HepG2 (cell line): ENCODE measurements around the gene SYPL2. TPM values are rescaled to one million over a fixed set of nuclear protein-coding genes. Genes with fewer than 3 reads are reported as not detected.

ENCODE experiments used
- ATAC-seq: fragments of 200-7000 bp; cut with Tn5 transposase; 3 replicates; pipeline ENCODE4 v1.9.1; 2020; ENCODE audit warnings: mild to moderate bottlenecking, moderate library complexity
- BruUV-seq: library from RNA; stranded (reverse); fragments of 400-500 nt; replicated peaks from 2 replicates; lab custom pipeline; 2021; lab: Mats Ljungman, UMichigan
- CTCF ChIA-PET: fragments of 300-600 bp; formaldehyde crosslinking; extraction: SDS; loops from one replicate; lab custom pipeline; 2021; ENCODE audit warnings: low total read pairs, inconsistent platforms, low intra/inter-chr PET ratio; lab: Yijun Ruan, JAX
- POLR2A ChIA-PET: fragments of 350-600 bp; sonication (Branson Sonifier 250); formaldehyde crosslinking; loops from one replicate; lab custom pipeline; 2020; ENCODE audit warnings: antibody characterized with exemption, inconsistent platforms; lab: Yijun Ruan, JAX
- DNase-seq: peaks from one replicate; pipeline ENCODE4 v3.0.0-alpha.2; 2015; ENCODE audit warnings: low spot score
- FAIRE-seq: peaks from 3 replicates; lab custom pipeline; 2011; peaks lifted over from hg19 to GRCh38; lab: Jason Lieb, UNC
- H2AFZ ChIP-seq: one replicate; pipeline ENCODE4 v1.6.1; 2011; ENCODE audit warnings: low read length, inconsistent platforms
- H3K27ac ChIP-seq: fragments of 300-600 bp; 3 replicates; pipeline ENCODE4 v1.8.0; 2011; ENCODE audit warnings: mixed run types, mild to moderate bottlenecking, mixed read lengths, low read length, inconsistent platforms; ENCODE audit not compliant: insufficient read depth; ENCODE audit errors: extremely low read length
- H3K27me3 ChIP-seq, 2 experiments: fragments of 200-600 bp in 1 of 2; 2 replicates in 1 of 2; 3 replicates in 1 of 2; pipeline versions ENCODE4 v1.6.0 to v1.8.0; 2011; ENCODE audit warnings: low read length in 2 of 2, mild to moderate bottlenecking in 2 of 2, moderate library complexity in 2 of 2, inconsistent platforms in 1 of 2; ENCODE audit not compliant: insufficient read depth in 2 of 2, control insufficient read depth in 1 of 2
- H3K36me3 ChIP-seq, 2 experiments: fragments of 200-600 bp in 1 of 2; replicated peaks in 1 of 2; 2 replicates in 1 of 2; 3 replicates in 1 of 2; pipeline versions ENCODE4 v1.5.1 to v1.8.0; 2011; ENCODE audit warnings: low read length in 2 of 2, inconsistent platforms in 1 of 2; ENCODE audit not compliant: insufficient read depth in 2 of 2, control insufficient read depth in 1 of 2
- H3K4me1 ChIP-seq: 2 replicates; pipeline ENCODE4 v1.5.1; 2012; ENCODE audit warnings: low read length, inconsistent platforms; ENCODE audit not compliant: insufficient read depth
- H3K4me2 ChIP-seq: 2 replicates; pipeline ENCODE4 v1.6.0; 2011; ENCODE audit warnings: low read depth, low read length, inconsistent platforms
- H3K4me3 ChIP-seq, 3 experiments: fragments of 200-600 bp in 1 of 3; sonication (generic), shearing (Covaris generic) in 1 of 3; replicated peaks in 1 of 3; 2 replicates each; pipeline ENCODE4 v1.5.1; 2011 to 2016; ENCODE audit warnings: low read length in 3 of 3, inconsistent platforms in 2 of 3, low read depth in 2 of 3, mild to moderate bottlenecking in 2 of 3, control low read depth in 1 of 3, mixed read lengths in 1 of 3; ENCODE audit not compliant: insufficient read depth in 1 of 3
- H3K79me2 ChIP-seq: one replicate; pipeline ENCODE4 v1.6.1; 2011; ENCODE audit warnings: low read length, inconsistent platforms; ENCODE audit not compliant: insufficient read depth
- H3K9ac ChIP-seq: 2 replicates; pipeline ENCODE4 v1.6.0; 2011; ENCODE audit warnings: mild to moderate bottlenecking, low read depth, low read length, inconsistent platforms; ENCODE audit not compliant: insufficient read depth
- H3K9me3 ChIP-seq: 2 replicates; pipeline ENCODE4 v1.5.1; 2012; ENCODE audit warnings: mild to moderate bottlenecking, low read length
- H4K20me1 ChIP-seq: 2 replicates; pipeline ENCODE4 v1.6.0; 2011; ENCODE audit warnings: inconsistent platforms, mild to moderate bottlenecking, low read length, moderate library complexity; ENCODE audit not compliant: insufficient read depth
- ATF7-NPFF ChIP-seq: sonication (generic); formaldehyde crosslinking; IDR thresholded peaks from 2 replicates; pipeline ENCODE4 v1.8.1; 2023; ENCODE audit warnings: mild to moderate bottlenecking, low read depth, missing genetic modification reagents, moderate library complexity
- BCL6 ChIP-seq: IDR thresholded peaks from 2 replicates; pipeline ENCODE4 v1.6.1; 2016; ENCODE audit warnings: missing genetic modification reagents, missing compliant biosample characterization
- EED ChIP-seq: sonication (generic); formaldehyde crosslinking; IDR thresholded peaks from 2 replicates; pipeline ENCODE4 v1.5.0; 2020; ENCODE audit warnings: mild to moderate bottlenecking, missing genetic modification reagents
- FLYWCH1 ChIP-seq: sonication (generic); formaldehyde crosslinking; IDR thresholded peaks from 2 replicates; pipeline ENCODE4 v1.8.1; 2023; ENCODE audit warnings: mild to moderate bottlenecking, missing genetic modification reagents
- NR2F1 ChIP-seq, 2 experiments: fragments of 450-650 bp in 1 of 2; formaldehyde crosslinking in 1 of 2; IDR thresholded peaks; 2 replicates each; pipeline versions ENCODE4 v1.5.0 to v1.6.1; 2016 to 2020; ENCODE audit warnings: mild to moderate bottlenecking in 1 of 2, missing compliant biosample characterization in 1 of 2, missing genetic modification reagents in 1 of 2, moderate library complexity in 1 of 2
- PHF20 ChIP-seq: sonication (generic); formaldehyde crosslinking; IDR thresholded peaks from 2 replicates; pipeline ENCODE4 v1.5.0; 2020; ENCODE audit warnings: mild to moderate bottlenecking, missing genetic modification reagents
- RARA ChIP-seq: IDR thresholded peaks from 2 replicates; pipeline ENCODE4 v1.6.1; 2016; ENCODE audit warnings: missing genetic modification reagents, missing compliant biosample characterization
- RORA ChIP-seq: sonication (generic); formaldehyde crosslinking; IDR thresholded peaks from 2 replicates; pipeline ENCODE4 v1.5.0; 2020; ENCODE audit warnings: mild to moderate bottlenecking, missing genetic modification reagents, moderate library complexity
- SATB2 ChIP-seq: sonication (generic); formaldehyde crosslinking; IDR thresholded peaks from 2 replicates; pipeline ENCODE4 v1.5.0; 2020; ENCODE audit warnings: missing genetic modification reagents
- ZMAT3 ChIP-seq: sonication (generic); formaldehyde crosslinking; conservative IDR thresholded peaks from 2 replicates; pipeline ENCODE4 v1.7.0; 2021; ENCODE audit warnings: missing genetic modification reagents
- ZSCAN9 ChIP-seq: IDR thresholded peaks from 2 replicates; pipeline ENCODE4 v1.6.1; 2016; ENCODE audit warnings: borderline replicate concordance
- WGBS: methylation state at CpG from one replicate; pipeline ENCODE4 v1.1.6; 2017; ENCODE audit warnings: low lambda C conversion rate; 5-methylcytosine and 5-hydroxymethylcytosine counted together
- in situ Hi-C: cut with HindIII; loops from 2 replicates; pipeline ENCODE4 v1.10.0; 2017; ENCODE audit warnings: low pct_unique_long_range_greater_than_20kb; ENCODE audit not compliant: extremely low pct_ligation_motif_present
- intact Hi-C: fragments of 100-400 bp; cut with micrococcal nuclease; formaldehyde crosslinking; loops from one replicate; pipeline ENCODE4 v1.10.0; 2022; ENCODE audit not compliant: unreplicated experiment
- polyA plus RNA-seq, 8 experiments: library from polyadenylated mRNA; depleted of rRNA in 3 of 8; stranded (reverse) in 7 of 8; unstranded in 1 of 8; fragments of >200 nt; fragmentation: Illumina TruSeq in 4 of 8; extraction: Trizol in 4 of 8; gene quantifications; 2 replicates each; pipeline versions ENCODE4 v1.2.1 to v1.2.3, GENCODE V29; 2011 to 2016; ENCODE audit warnings: low read depth in 4 of 8, missing spikeins in 1 of 8, mixed read lengths in 1 of 8; ENCODE audit not compliant: insufficient read depth in 1 of 8
- total RNA-seq, 5 experiments: library from RNA; depleted of rRNA; stranded (reverse); fragments of >200 nt; fragmentation: Illumina TruSeq; extraction: Trizol; gene quantifications; 2 replicates each; pipeline ENCODE4 v1.2.3, GENCODE V29; 2016; ENCODE audit warnings: low read depth in 1 of 5
- TF ChIP-seq, protein P1 (sequence below): sonication (generic); formaldehyde crosslinking; IDR thresholded peaks from 2 replicates; pipeline ENCODE4 v1.4.0; 2020; ENCODE audit warnings: mild to moderate bottlenecking, missing genetic modification reagents

SYPL2 gene
- total and polyA plus RNA-seq, 2 of the 13 experiments (the other 11 are each of a cell fraction or from before 2014, with no cell fraction given), result 0.17 to 0.24 TPM

DNA sequence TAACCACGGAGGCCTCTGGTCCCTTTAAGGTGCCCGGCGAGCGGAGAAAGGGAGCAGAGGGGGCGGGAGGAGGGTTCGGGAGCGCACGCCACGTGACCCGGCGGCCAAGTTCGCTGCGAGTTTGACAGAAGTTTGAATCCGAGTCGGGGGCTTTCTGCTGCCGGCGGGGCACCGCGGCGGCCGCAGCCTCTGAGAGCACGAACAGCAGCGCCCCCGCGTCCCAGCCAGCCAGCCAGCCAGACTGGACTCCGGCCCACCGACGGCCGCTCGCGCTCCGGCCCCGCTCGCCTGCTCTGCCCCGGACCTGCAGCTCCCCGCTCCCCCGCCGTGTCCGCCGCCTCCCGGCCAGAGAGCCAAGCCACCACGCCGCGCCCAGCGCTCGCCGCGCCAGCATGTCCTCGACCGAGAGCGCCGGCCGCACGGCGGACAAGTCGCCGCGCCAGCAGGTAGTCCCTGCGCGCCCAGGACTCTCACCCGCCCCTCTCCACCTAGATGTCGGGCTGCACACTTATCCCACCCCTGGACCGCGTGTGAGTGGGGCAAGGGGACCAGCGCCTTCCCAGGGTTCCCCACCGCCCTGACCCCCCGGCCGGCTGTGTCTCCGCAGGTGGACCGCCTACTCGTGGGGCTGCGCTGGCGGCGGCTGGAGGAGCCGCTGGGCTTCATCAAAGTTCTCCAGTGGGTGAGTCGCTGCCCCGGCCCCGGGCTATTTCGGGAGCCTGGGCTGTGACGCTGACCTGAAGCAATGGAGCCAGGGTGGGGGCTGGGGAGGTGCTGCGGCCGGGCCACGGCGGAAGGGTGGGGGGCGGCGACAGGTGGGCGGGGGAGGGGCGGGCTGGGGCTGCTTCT, at the start of gene SYPL2 (continued):
- TF ChIP-seq BCL6 (CRISPR knock-in tag) (no peak), NR2F1 (CRISPR knock-in tag; IDR thresholded peaks at IDR 0.05) (no peak), PHF20 (CRISPR knock-in tag) (no peak), ATF7-NPFF (CRISPR knock-in tag) (peak; percentile 50; the same call in 1 of the 2 replicates)

DNA sequence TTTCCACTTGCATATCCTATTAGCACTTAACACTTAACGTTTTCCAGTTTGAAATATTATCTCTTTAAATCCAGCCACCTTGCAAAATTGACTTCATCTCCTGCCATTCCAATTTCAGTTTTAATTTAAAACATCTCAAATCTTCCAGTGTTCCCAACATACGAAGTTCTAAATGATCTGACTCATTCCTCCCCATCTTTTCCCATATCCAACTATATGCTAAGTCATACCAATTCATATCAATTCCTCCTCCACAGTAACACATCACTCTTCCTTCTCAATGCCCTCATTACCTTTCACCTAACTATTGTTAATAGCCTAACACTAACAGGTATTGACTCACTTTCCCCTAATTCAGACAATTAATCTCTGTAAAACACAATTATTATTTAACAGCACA, 42.8 kb upstream of the SYPL2 start:
- Histone ChIP-seq H3K4me3 (no peak overlapping the region; a peak in 1 of 6 replicates), H4K20me1 (peaks cover 14% of the 10 kb centered on the region)
- no peak for TF ChIP-seq RARA (CRISPR knock-in tag)
- TF ChIP-seq, protein P1, sequence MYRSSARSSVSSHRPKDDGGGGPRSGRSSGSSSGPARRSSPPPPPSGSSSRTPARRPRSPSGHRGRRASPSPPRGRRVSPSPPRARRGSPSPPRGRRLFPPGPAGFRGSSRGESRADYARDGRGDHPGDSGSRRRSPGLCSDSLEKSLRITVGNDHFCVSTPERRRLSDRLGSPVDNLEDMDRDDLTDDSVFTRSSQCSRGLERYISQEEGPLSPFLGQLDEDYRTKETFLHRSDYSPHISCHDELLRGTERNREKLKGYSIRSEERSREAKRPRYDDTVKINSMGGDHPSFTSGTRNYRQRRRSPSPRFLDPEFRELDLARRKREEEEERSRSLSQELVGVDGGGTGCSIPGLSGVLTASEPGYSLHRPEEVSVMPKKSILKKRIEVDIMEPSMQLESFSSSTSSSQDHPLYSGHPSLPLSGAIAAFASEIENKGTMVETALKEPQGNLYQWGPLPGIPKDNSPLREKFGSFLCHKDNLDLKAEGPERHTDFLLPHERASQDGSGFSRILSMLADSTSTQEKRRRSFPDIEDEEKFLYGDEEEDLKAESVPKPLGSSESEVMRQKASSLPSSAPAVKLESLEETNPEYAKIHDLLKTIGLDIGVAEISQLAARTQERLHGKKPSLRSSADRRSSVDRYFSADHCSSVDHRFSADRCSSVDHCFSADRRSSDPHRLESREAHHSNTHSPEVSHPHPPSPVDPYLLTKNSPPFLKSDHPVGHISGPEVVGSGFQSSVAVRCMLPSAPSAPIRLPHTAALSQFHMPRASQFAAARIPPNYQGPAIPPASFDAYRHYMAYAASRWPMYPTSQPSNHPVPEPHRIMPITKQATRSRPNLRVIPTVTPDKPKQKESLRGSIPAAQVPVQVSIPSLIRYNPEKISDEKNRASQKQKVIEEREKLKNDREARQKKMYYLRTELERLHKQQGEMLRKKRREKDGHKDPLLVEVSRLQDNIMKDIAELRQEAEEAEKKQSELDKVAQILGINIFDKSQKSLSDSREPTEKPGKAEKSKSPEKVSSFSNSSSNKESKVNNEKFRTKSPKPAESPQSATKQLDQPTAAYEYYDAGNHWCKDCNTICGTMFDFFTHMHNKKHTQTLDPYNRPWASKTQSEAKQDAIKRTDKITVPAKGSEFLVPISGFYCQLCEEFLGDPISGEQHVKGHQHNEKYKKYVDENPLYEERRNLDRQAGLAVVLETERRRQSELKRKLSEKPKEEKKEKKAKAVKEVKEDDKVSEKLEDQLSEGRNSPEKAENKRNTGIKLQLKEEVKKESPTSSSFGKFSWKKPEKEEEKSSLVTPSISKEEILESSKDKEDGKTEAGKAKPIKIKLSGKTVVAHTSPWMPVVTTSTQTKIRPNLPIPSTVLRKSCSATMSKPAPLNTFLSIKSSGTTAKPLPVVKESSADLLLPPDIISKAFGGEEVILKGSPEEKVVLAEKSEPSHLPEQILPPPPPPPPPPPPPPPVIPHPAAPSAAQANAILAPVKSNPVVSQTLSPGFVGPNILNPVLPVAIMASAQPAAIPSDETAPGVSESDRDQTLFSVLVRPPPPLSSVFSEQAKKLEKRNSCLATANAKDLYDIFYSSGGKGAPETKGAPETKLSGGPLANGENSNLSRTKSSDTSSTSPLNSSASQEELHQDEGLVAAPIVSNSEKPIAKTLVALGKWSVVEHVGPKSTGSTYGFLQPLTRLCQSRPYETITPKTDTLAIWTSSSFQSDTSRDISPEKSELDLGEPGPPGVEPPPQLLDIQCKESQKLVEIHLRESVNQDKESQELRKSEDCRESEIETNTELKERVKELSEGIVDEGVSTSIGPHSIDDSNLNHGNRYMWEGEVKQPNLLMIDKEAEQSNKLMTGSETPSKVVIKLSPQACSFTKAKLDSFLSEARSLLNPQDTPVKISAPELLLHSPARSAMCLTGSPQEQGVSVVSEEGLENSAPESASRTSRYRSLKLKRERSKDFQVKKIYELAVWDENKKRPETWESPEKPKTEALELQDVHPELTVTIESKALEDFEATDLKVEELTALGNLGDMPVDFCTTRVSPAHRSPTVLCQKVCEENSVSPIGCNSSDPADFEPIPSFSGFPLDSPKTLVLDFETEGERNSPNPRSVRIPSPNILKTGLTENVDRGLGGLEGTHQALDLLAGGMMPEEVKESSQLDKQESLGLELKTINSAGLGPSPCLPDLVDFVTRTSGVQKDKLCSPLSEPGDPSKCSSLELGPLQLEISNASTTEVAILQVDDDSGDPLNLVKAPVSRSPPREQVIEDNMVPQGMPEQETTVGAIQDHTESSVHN (CRISPR knock-in tag), result no peak
- no peak for TF ChIP-seq SATB2
- TF ChIP-seq ZSCAN9 (CRISPR knock-in tag), result no peak
- TF ChIP-seq FLYWCH1, result no peak
- TF ChIP-seq RORA, result no peak
- TF ChIP-seq ZMAT3, result no peak
- no peak for TF ChIP-seq EED
- TF ChIP-seq, all 625 proteins: peak for 0
- in situ Hi-C loops (no loop called here), intact Hi-C loops (no loop called here)
- peak overlapping the region; percentile 73; the same call in 1 of the 2 replicates for H3K4me2 ChIP-seq
- peaks cover 54% of the 10 kb centered on the region for H3K79me2 ChIP-seq
- ChIA-PET CTCF (no interaction called here), POLR2A (no interaction called here)
- H3K27me3 ChIP-seq, result no peaks in the 10 kb centered on the region; a peak in 1 of 5 replicates
- DNase-seq (no peak), FAIRE-seq (no peak), ATAC-seq (no peak)
- H2AFZ ChIP-seq, result no peak overlapping the region
- WGBS, result 94% methylated on average over 2 of the region's 2 CpGs
- no peaks in the 10 kb centered on the region for H3K9me3 ChIP-seq
- BruUV-seq, result TSS peak; percentile 8
- H3K36me3 ChIP-seq, result peaks cover 7 to 30% of the 10 kb centered on the region in 2 experiments
- no peak overlapping the region for H3K27ac ChIP-seq
- H3K4me1 ChIP-seq, result peaks cover 45% of the 10 kb centered on the region
- H3K9ac ChIP-seq, result no peak overlapping the region
